GM12878 (cell line): ENCODE measurements around the gene ADAMTSL1. TPM values are rescaled to one million over a fixed set of nuclear protein-coding genes. Genes with fewer than 3 reads are reported as not detected.

ENCODE experiments used
- BHLHE40 ChIP-seq, 2 experiments: fragments of 450-650 bp in 1 of 2; IDR thresholded peaks; 2 replicates each; pipeline ENCODE4 v1.6.1; 2011 to 2017; ENCODE audit warnings: low read depth in 2 of 2, borderline replicate concordance in 1 of 2, improper control_type of control experiment in 1 of 2, low read length in 1 of 2, mild to moderate bottlenecking in 1 of 2
- FOS ChIP-seq: IDR thresholded peaks from 3 replicates; pipeline ENCODE4 v1.6.1; 2011; ENCODE audit warnings: borderline replicate concordance; ENCODE audit not compliant: insufficient read length; ENCODE audit errors: extremely low read depth
- MEF2A ChIP-seq: IDR thresholded peaks from 2 replicates; pipeline ENCODE4 v1.6.1; 2011; ENCODE audit warnings: low read depth, mild to moderate bottlenecking, low read length, moderate library complexity; ENCODE audit not compliant: insufficient read depth
- MYB ChIP-seq: fragments of 150-350 bp; IDR thresholded peaks from 2 replicates; pipeline ENCODE4 v1.6.1; 2014; ENCODE audit warnings: mild to moderate bottlenecking, low read depth, low read length, borderline replicate concordance
- POLR2A ChIP-seq: IDR thresholded peaks from 2 replicates; pipeline ENCODE4 v1.6.1; 2011; ENCODE audit warnings: low read depth, mild to moderate bottlenecking, low read length
- SP1 ChIP-seq: IDR thresholded peaks from one replicate; pipeline ENCODE4 v1.6.1; 2011; ENCODE audit warnings: low read depth, low read length
- TCF12 ChIP-seq: IDR thresholded peaks from 2 replicates; pipeline ENCODE4 v1.6.1; 2011; ENCODE audit warnings: low read depth, mild to moderate bottlenecking, low read length
- polyA plus RNA-seq, 11 experiments: library from polyadenylated mRNA; depleted of rRNA in 4 of 11; unstranded in 6 of 11; stranded (reverse) in 5 of 11; fragments of >200 nt; fragmentation: Nextera tagmentation in 4 of 11; fragmentation: Illumina TruSeq in 1 of 11; extraction: Ambion mirVana in 4 of 11; extraction: Trizol in 1 of 11; gene quantifications; 1 replicate in 1 of 11; 2 replicates in 10 of 11; pipeline versions ENCODE4 v1.2.1 to v1.2.3, GENCODE V29; 2011 to 2016; ENCODE audit warnings: inconsistent platforms in 2 of 11, missing spikeins in 2 of 11, low read depth in 1 of 11
- total RNA-seq, 4 experiments: library from RNA; depleted of rRNA in 3 of 4; stranded (reverse); fragments of >200 nt in 3 of 4; fragmentation: Illumina TruSeq in 1 of 4; extraction: Trizol in 1 of 4; gene quantifications; 2 replicates each; pipeline versions ENCODE4 v1.2.1 to v1.2.3, GENCODE V29; 2013 to 2021
- TF ChIP-seq, protein P1 (sequence below): fragments of 450-650 bp; IDR thresholded peaks from 2 replicates; pipeline ENCODE4 v1.6.1; 2018; ENCODE audit warnings: mild to moderate bottlenecking, low read depth, moderate library complexity; ENCODE audit not compliant: partially characterized antibody
- TF ChIP-seq, protein P2 (sequence below): fragments of 150-350 bp; IDR thresholded peaks from 2 replicates; pipeline ENCODE4 v1.6.1; 2016; ENCODE audit warnings: low read depth, low read length

Gene ADAMTSL1
- total and polyA plus RNA-seq, 10 of the 15 experiments (the other 5 are each of a cell fraction or from before 2014, with no cell fraction given): 0.01 to 0.10 (median 0.07) TPM; not detected in 6

DNA sequence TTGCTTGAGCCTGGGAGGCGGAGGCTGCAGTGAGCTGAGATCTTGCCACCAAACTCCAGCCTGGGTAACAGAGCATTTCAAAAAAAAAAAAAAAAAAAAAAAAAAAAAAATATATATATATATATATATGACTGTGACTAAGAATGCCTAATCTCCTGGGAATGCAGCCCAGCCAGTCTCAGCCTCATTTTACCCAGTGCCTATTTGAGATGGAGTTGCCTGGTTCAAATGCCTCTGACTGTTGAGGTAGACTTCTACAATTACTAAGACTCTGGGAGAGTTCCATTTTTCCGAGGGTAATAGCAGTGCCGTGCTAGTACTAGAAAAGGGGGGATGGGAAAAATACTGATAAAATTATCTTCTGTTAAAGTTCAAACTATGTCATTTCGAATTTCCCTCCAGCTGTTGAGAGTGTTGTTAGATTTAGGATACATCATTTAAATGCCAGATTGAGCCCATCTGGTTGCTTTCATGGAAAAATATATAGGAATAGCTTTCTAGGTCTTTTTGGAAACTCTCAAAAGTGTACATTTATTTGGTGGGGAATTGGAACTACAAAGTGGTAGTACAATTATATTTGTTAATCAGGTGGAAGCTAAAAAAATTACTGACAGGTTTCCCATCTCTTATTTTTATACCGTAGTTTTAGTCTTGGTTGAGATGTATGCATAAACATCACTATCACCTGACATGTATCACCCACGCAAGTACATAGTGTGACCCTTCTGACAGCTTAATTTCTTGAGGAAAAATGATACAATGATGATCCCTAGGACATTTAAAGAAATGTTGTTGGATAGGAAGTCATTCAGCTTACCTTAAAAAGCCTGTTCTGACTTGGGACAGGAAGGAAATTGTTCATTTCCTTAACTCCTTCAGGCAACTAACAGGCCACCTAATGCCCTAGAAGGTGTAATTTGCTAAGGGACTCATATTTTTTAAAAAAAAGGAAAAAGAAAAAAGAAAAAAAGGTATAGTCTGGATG is 214.9 kb downstream of the ADAMTSL1 start (continued):
- TF ChIP-seq, protein P1, sequence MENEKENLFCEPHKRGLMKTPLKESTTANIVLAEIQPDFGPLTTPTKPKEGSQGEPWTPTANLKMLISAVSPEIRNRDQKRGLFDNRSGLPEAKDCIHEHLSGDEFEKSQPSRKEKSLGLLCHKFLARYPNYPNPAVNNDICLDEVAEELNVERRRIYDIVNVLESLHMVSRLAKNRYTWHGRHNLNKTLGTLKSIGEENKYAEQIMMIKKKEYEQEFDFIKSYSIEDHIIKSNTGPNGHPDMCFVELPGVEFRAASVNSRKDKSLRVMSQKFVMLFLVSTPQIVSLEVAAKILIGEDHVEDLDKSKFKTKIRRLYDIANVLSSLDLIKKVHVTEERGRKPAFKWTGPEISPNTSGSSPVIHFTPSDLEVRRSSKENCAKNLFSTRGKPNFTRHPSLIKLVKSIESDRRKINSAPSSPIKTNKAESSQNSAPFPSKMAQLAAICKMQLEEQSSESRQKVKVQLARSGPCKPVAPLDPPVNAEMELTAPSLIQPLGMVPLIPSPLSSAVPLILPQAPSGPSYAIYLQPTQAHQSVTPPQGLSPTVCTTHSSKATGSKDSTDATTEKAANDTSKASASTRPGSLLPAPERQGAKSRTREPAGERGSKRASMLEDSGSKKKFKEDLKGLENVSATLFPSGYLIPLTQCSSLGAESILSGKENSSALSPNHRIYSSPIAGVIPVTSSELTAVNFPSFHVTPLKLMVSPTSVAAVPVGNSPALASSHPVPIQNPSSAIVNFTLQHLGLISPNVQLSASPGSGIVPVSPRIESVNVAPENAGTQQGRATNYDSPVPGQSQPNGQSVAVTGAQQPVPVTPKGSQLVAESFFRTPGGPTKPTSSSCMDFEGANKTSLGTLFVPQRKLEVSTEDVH: no peak
- TF ChIP-seq SP1: no peak
- TF ChIP-seq POLR2A: no peak
- no peak for TF ChIP-seq MYB
- no peak for TF ChIP-seq MEF2A
- no peak for TF ChIP-seq BHLHE40 (IDR thresholded peaks at IDR 0.05; ENCODE audit: borderline replicate concordance in 1 of 2, low read depth in 2 of 2, low read length in 1 of 2)
- no peak for TF ChIP-seq FOS
- no peak for TF ChIP-seq TCF12
- TF ChIP-seq, protein P2, sequence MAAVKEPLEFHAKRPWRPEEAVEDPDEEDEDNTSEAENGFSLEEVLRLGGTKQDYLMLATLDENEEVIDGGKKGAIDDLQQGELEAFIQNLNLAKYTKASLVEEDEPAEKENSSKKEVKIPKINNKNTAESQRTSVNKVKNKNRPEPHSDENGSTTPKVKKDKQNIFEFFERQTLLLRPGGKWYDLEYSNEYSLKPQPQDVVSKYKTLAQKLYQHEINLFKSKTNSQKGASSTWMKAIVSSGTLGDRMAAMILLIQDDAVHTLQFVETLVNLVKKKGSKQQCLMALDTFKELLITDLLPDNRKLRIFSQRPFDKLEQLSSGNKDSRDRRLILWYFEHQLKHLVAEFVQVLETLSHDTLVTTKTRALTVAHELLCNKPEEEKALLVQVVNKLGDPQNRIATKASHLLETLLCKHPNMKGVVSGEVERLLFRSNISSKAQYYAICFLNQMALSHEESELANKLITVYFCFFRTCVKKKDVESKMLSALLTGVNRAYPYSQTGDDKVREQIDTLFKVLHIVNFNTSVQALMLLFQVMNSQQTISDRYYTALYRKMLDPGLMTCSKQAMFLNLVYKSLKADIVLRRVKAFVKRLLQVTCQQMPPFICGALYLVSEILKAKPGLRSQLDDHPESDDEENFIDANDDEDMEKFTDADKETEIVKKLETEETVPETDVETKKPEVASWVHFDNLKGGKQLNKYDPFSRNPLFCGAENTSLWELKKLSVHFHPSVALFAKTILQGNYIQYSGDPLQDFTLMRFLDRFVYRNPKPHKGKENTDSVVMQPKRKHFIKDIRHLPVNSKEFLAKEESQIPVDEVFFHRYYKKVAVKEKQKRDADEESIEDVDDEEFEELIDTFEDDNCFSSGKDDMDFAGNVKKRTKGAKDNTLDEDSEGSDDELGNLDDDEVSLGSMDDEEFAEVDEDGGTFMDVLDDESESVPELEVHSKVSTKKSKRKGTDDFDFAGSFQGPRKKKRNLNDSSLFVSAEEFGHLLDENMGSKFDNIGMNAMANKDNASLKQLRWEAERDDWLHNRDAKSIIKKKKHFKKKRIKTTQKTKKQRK: no peak
